Tibial artery (tissue), 4 donors: ENCODE measurements around the gene AMPH.

Source experiments
- DNase-seq, 2 donors: peaks; one replicate each; pipeline ENCODE4 v3.0.0-alpha.2; 2019
- H3K27ac ChIP-seq, 2 donors: fragments of 200-600 bp; sonication (generic) in 1 of 2; 1 replicate in 1 of 2; 2 replicates in 1 of 2; pipeline ENCODE4 v1.5.1; 2018 to 2019; ENCODE audit warnings: mild to moderate bottlenecking in 1 of 2
- H3K27me3 ChIP-seq, 2 donors: fragments of 200-600 bp; sonication (generic) in 1 of 2; one replicate each; pipeline versions ENCODE4 v1.5.1 to v1.6.0; 2016 to 2019
- H3K36me3 ChIP-seq, 3 donors: fragments of 200-600 bp; sonication (generic) in 2 of 3; one replicate each; pipeline ENCODE4 v1.5.1; 2016 to 2019; ENCODE audit warnings: mild to moderate bottlenecking in 2 of 3
- H3K4me1 ChIP-seq, 4 donors: fragments of 200-600 bp; sonication (generic) in 2 of 4; 1 replicate in 3 of 4; 2 replicates in 1 of 4; pipeline ENCODE4 v1.5.1; 2016 to 2019
- H3K4me3 ChIP-seq, 2 donors: fragments of 200-600 bp; sonication (generic) in 1 of 2; 1 replicate in 1 of 2; 2 replicates in 1 of 2; pipeline ENCODE4 v1.5.1; 2018 to 2019; ENCODE audit warnings: mild to moderate bottlenecking in 2 of 2
- H3K9me3 ChIP-seq, 3 donors: fragments of 200-600 bp; sonication (generic) in 1 of 3; one replicate each; pipeline ENCODE4 v1.5.1; 2016 to 2019
- CTCF ChIP-seq, 2 experiments: fragments of 200-600 bp in 1 of 2; fragments of 450-650 bp in 1 of 2; IDR thresholded peaks; one replicate each; pipeline ENCODE4 v1.5.1; 2017 to 2019; ENCODE audit warnings: antibody characterized with exemption in 2 of 2, mild to moderate bottlenecking in 1 of 2, moderate library complexity in 1 of 2
- intact Hi-C: fragments of 100-400 bp; cut with DNase I; formaldehyde crosslinking; loops from one replicate; pipeline ENCODE4 v1.15.0; 2023; ENCODE audit warnings: low total_unique reads

The AMPH gene

GRCh38 chr7:38448054-38448453 is 183.1 kb downstream of the AMPH start:
- H3K36me3 ChIP-seq = no peaks in the 10 kb centered on the region
- no peaks in the 10 kb centered on the region for H3K27me3 ChIP-seq
- intact Hi-C loops = no loop called here
- no peaks in the 10 kb centered on the region for H3K9me3 ChIP-seq
- H3K4me3 ChIP-seq = no peak overlapping the region
- no peak for DNase-seq
- TF ChIP-seq CTCF (IDR thresholded peaks at IDR 0.05) = no peak
- no peak overlapping the region for H3K27ac ChIP-seq
- H3K4me1 ChIP-seq = peaks cover 0 to 7% (median 2%) of the 10 kb centered on the region in 4 donors

GRCh38 chr7:38438970-38439369 is 192.2 kb downstream of the AMPH start:
- Histone ChIP-seq H3K36me3 (no peaks in the 10 kb centered on the region), H3K4me3 (no peak overlapping the region), H3K27ac (no peak overlapping the region), H3K27me3 (no peaks in the 10 kb centered on the region), H3K9me3 (no peaks in the 10 kb centered on the region), H3K4me1 (no peaks in the 10 kb centered on the region)
- no peak for TF ChIP-seq CTCF (IDR thresholded peaks at IDR 0.05)
- DNase-seq = no peak
- intact Hi-C loops = no loop called here

- no peak for DNase-seq
- no peak for TF ChIP-seq CTCF (IDR thresholded peaks at IDR 0.05)
- Histone ChIP-seq H3K27me3 (no peaks in the 10 kb centered on the region), H3K9me3 (no peaks in the 10 kb centered on the region), H3K27ac (no peak overlapping the region), H3K4me3 (no peak overlapping the region), H3K4me1 (no peaks in the 10 kb centered on the region), H3K36me3 (no peaks in the 10 kb centered on the region)
- intact Hi-C loops = no loop called here
Observed at GRCh38 chr7:38432671-38433070, 198.5 kb downstream of the AMPH start.

GRCh38 chr7:38432080-38432479 is 199.1 kb downstream of the AMPH start:
- DNase-seq = no peak
- intact Hi-C loops = no loop called here
- Histone ChIP-seq H3K4me1 (no peaks in the 10 kb centered on the region), H3K27me3 (no peaks in the 10 kb centered on the region), H3K36me3 (no peaks in the 10 kb centered on the region), H3K4me3 (no peak overlapping the region), H3K27ac (no peak overlapping the region), H3K9me3 (no peaks in the 10 kb centered on the region)
- TF ChIP-seq CTCF (IDR thresholded peaks at IDR 0.05) = no peak

GRCh38 chr7:38429057-38429456 is 202.1 kb downstream of the AMPH start:
- no peaks in the 10 kb centered on the region for H3K9me3 ChIP-seq
- no peaks in the 10 kb centered on the region for H3K36me3 ChIP-seq
- no peak for TF ChIP-seq CTCF (IDR thresholded peaks at IDR 0.05)
- intact Hi-C loops = no loop called here
- no peak overlapping the region for H3K4me3 ChIP-seq
- H3K4me1 ChIP-seq = no peaks in the 10 kb centered on the region
- no peak overlapping the region for H3K27ac ChIP-seq
- H3K27me3 ChIP-seq = no peaks in the 10 kb centered on the region
- no peak for DNase-seq

- TF ChIP-seq CTCF (IDR thresholded peaks at IDR 0.05) = no peak
- Histone ChIP-seq H3K9me3 (no peaks in the 10 kb centered on the region), H3K4me1 (no peaks in the 10 kb centered on the region), H3K27me3 (no peaks in the 10 kb centered on the region), H3K36me3 (no peaks in the 10 kb centered on the region), H3K4me3 (no peak overlapping the region), H3K27ac (no peak overlapping the region)
- intact Hi-C loops = no loop called here
- no peak for DNase-seq
Observed at GRCh38 chr7:38428041-38428440, 203.1 kb downstream of the AMPH start.
